ENCODE data around the gene DYRK4.

DNA sequence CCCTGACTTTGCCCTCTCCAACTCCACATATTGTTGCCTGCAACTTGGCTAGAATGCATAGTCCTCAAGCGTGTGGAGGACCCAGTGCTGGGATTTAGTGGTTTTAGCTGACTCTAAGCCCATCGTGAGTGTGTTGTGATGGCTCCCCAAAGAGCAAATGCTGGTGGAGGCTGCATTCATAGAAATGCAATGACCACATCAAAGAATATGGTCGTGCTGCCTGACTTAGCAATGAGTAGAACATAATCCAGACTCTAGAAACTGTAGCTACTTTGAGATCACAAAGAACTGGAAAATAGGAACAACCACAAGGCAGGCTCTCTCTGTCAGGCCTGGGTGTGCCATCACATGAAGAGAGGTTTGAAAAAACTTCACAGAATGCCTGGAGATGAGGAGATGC lies 1.3 kb downstream of the DYRK4 start:
- no peak for TF ChIP-seq EZH2 (IDR thresholded peaks at IDR 0.05)
- TF ChIP-seq, protein P1, sequence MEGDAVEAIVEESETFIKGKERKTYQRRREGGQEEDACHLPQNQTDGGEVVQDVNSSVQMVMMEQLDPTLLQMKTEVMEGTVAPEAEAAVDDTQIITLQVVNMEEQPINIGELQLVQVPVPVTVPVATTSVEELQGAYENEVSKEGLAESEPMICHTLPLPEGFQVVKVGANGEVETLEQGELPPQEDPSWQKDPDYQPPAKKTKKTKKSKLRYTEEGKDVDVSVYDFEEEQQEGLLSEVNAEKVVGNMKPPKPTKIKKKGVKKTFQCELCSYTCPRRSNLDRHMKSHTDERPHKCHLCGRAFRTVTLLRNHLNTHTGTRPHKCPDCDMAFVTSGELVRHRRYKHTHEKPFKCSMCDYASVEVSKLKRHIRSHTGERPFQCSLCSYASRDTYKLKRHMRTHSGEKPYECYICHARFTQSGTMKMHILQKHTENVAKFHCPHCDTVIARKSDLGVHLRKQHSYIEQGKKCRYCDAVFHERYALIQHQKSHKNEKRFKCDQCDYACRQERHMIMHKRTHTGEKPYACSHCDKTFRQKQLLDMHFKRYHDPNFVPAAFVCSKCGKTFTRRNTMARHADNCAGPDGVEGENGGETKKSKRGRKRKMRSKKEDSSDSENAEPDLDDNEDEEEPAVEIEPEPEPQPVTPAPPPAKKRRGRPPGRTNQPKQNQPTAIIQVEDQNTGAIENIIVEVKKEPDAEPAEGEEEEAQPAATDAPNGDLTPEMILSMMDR (IDR thresholded peaks at IDR 0.05 in 2 of 3, conservative IDR thresholded peaks at IDR 0.05 in 1 of 3; ENCODE audit: borderline replicate concordance in 1 of 3, insufficient read depth in 1 of 3, low read depth in 2 of 3, low read length in 2 of 3) = no peak
- TF ChIP-seq ZNF274 (IDR thresholded peaks at IDR 0.05; ENCODE audit: low read depth, low read length) = no peak
- no peak for TF ChIP-seq SRF (IDR thresholded peaks at IDR 0.05; ENCODE audit: low read depth)
- TF ChIP-seq CBX3 (IDR thresholded peaks at IDR 0.05; ENCODE audit: low read depth) = no peak
- TF ChIP-seq POLR2A (IDR thresholded peaks at IDR 0.05; ENCODE audit: borderline replicate concordance, extremely low read depth, insufficient read depth, insufficient read length) = no peak
- TF ChIP-seq RAD21 (IDR thresholded peaks at IDR 0.05; ENCODE audit: low read depth) = no peak
- TF ChIP-seq POLR2AphosphoS5 (IDR thresholded peaks at IDR 0.05; ENCODE audit: low read depth, low read length) = no peak
- TF ChIP-seq, protein P2, sequence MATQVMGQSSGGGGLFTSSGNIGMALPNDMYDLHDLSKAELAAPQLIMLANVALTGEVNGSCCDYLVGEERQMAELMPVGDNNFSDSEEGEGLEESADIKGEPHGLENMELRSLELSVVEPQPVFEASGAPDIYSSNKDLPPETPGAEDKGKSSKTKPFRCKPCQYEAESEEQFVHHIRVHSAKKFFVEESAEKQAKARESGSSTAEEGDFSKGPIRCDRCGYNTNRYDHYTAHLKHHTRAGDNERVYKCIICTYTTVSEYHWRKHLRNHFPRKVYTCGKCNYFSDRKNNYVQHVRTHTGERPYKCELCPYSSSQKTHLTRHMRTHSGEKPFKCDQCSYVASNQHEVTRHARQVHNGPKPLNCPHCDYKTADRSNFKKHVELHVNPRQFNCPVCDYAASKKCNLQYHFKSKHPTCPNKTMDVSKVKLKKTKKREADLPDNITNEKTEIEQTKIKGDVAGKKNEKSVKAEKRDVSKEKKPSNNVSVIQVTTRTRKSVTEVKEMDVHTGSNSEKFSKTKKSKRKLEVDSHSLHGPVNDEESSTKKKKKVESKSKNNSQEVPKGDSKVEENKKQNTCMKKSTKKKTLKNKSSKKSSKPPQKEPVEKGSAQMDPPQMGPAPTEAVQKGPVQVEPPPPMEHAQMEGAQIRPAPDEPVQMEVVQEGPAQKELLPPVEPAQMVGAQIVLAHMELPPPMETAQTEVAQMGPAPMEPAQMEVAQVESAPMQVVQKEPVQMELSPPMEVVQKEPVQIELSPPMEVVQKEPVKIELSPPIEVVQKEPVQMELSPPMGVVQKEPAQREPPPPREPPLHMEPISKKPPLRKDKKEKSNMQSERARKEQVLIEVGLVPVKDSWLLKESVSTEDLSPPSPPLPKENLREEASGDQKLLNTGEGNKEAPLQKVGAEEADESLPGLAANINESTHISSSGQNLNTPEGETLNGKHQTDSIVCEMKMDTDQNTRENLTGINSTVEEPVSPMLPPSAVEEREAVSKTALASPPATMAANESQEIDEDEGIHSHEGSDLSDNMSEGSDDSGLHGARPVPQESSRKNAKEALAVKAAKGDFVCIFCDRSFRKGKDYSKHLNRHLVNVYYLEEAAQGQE (IDR thresholded peaks at IDR 0.05; ENCODE audit: low read depth) = no peak
- no peak for TF ChIP-seq ZFX (IDR thresholded peaks at IDR 0.05)
- TF ChIP-seq SIN3A (IDR thresholded peaks at IDR 0.05; ENCODE audit: low read depth) = no peak
- TF ChIP-seq, protein P3, sequence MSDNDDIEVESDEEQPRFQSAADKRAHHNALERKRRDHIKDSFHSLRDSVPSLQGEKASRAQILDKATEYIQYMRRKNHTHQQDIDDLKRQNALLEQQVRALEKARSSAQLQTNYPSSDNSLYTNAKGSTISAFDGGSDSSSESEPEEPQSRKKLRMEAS (IDR thresholded peaks at IDR 0.05) = no peak

Measured in HCT116 (cell line).